KMS-11 (cell line): Measurements from ENCODE around the gene C9orf50.

Source experiments
- H2AFZ ChIP-seq: fragments of 200-600 bp; sonication (generic); 2 replicates; pipeline ENCODE4 v1.6.1; 2016; ENCODE audit warnings: antibody characterized with exemption, mixed run types, low read depth
- H3K27ac ChIP-seq: fragments of 200-600 bp; sonication (generic); 2 replicates; pipeline ENCODE4 v1.6.1; 2016; ENCODE audit warnings: mild to moderate bottlenecking, mixed run types
- H3K27me3 ChIP-seq: fragments of 200-600 bp; sonication (generic); 2 replicates; pipeline ENCODE4 v1.6.1; 2017; ENCODE audit warnings: mild to moderate bottlenecking, low read depth, mixed run types, moderate library complexity; ENCODE audit not compliant: insufficient read depth
- H3K36me3 ChIP-seq: fragments of 200-600 bp; sonication (generic); 2 replicates; pipeline ENCODE4 v1.6.1; 2017; ENCODE audit warnings: mild to moderate bottlenecking, mixed run types; ENCODE audit not compliant: insufficient read depth
- H3K4me1 ChIP-seq: fragments of 200-600 bp; sonication (generic); 2 replicates; pipeline ENCODE4 v1.6.1; 2016; ENCODE audit warnings: mild to moderate bottlenecking, low read depth, mixed run types; ENCODE audit not compliant: poor library complexity, severe bottlenecking
- H3K4me2 ChIP-seq: fragments of 200-600 bp; sonication (generic); 2 replicates; pipeline ENCODE4 v1.7.0; 2016; ENCODE audit warnings: mild to moderate bottlenecking, mixed run types
- H3K4me3 ChIP-seq: fragments of 200-600 bp; sonication (generic); IDR thresholded peaks from 2 replicates; pipeline ENCODE4 v1.6.1; 2017; ENCODE audit warnings: low read depth, low read length, mixed read lengths; ENCODE audit not compliant: insufficient read depth
- H3K79me2 ChIP-seq: fragments of 200-600 bp; sonication (generic); 2 replicates; pipeline ENCODE4 v1.6.1; 2016; ENCODE audit warnings: low read depth, mixed run types; ENCODE audit not compliant: insufficient read depth
- H3K9ac ChIP-seq: fragments of 200-600 bp; sonication (generic); 2 replicates; pipeline ENCODE4 v1.6.1; 2016; ENCODE audit warnings: mild to moderate bottlenecking, mixed run types
- H4K20me1 ChIP-seq: fragments of 200-600 bp; sonication (generic); 2 replicates; pipeline ENCODE4 v1.6.1; 2016; ENCODE audit warnings: mild to moderate bottlenecking, mixed run types; ENCODE audit not compliant: insufficient read depth
- TF ChIP-seq, protein P1 (sequence below): fragments of 200-600 bp; sonication (generic); conservative IDR thresholded peaks from 2 replicates; pipeline ENCODE4 v1.6.1; 2017; ENCODE audit warnings: low read depth, mild to moderate bottlenecking, antibody characterized with exemption, low read length, moderate library complexity, mixed read lengths

Gene C9orf50

DNA sequence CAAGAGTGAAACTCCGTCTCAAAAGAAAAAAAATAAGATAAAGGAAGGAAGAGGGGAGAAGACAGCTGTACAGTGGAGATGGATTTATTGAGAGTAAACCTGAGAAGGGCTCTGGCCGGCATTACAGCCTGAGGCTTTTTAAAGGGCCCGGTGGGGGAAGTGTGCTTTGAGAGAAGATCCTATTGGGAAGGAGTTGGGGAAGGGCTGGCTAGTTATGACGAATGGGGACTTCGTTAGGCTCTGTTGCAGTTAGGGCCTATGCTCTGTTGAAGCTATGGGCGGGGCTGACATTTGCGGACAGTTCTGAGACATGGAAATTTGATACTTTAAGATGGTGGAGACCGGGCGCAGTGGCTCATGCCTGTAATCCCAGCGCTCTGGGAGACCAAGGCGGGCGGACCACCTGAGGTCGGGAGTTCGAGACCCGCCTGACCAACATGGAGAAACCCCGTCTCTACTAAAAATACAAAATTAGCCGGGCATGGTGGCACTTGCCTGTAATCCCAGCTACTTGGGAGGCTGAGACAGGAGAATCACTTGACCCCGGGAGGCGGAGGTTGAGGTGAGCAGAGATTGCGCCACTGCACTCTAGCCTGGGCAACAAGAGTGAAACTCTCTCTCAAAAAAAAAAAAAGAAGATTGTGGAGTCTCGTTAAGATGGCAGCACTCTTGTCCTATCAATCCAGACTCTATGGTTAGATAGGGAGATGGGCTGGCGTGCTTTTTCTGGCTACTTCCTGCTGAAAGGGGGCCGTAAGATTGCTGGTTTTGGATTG lies 33.2 kb downstream of the C9orf50 start:
- no peak overlapping the region for H3K4me2 ChIP-seq
- no peak overlapping the region for H3K4me3 ChIP-seq

DNA sequence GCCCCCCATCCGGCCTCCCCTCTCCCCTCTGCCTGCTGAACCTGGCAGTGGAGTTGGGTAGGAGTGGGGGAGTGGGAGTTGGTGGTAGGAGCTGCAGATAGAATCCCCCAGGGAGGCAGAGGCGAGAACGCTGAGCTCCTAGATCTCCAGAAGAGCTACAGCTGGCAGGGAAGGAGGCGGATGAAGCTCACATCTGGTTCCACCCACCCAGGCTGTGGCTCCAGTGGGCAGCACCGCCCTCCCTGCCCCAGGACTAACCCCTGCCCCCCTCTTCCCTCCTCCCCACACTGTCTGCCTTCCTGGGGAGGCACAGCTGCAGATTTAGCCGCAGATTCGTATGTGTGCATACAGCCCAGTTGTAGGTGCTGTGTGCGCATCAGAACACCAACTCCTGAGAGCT lies 34.2 kb downstream of the C9orf50 start:
- H3K36me3 ChIP-seq, result no peaks in the 10 kb centered on the region
- no peaks in the 10 kb centered on the region for H4K20me1 ChIP-seq
- H3K4me3 ChIP-seq, result no peak overlapping the region
- TF ChIP-seq, protein P1, sequence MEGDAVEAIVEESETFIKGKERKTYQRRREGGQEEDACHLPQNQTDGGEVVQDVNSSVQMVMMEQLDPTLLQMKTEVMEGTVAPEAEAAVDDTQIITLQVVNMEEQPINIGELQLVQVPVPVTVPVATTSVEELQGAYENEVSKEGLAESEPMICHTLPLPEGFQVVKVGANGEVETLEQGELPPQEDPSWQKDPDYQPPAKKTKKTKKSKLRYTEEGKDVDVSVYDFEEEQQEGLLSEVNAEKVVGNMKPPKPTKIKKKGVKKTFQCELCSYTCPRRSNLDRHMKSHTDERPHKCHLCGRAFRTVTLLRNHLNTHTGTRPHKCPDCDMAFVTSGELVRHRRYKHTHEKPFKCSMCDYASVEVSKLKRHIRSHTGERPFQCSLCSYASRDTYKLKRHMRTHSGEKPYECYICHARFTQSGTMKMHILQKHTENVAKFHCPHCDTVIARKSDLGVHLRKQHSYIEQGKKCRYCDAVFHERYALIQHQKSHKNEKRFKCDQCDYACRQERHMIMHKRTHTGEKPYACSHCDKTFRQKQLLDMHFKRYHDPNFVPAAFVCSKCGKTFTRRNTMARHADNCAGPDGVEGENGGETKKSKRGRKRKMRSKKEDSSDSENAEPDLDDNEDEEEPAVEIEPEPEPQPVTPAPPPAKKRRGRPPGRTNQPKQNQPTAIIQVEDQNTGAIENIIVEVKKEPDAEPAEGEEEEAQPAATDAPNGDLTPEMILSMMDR, result no peak
- H3K79me2 ChIP-seq, result no peaks in the 10 kb centered on the region
- H3K4me1 ChIP-seq, result peaks cover 38% of the 10 kb centered on the region
- H2AFZ ChIP-seq, result no peak overlapping the region
- H3K9ac ChIP-seq, result no peak overlapping the region
- H3K27ac ChIP-seq, result no peak overlapping the region
- H3K4me2 ChIP-seq, result no peak overlapping the region
- H3K27me3 ChIP-seq, result no peaks in the 10 kb centered on the region

More for the DNA sequence above, 33.2 kb downstream of the C9orf50 start:
- Histone ChIP-seq H3K36me3 (no peaks in the 10 kb centered on the region), H2AFZ (no peak overlapping the region), H3K27me3 (no peaks in the 10 kb centered on the region), H3K27ac (no peak overlapping the region), H3K79me2 (no peaks in the 10 kb centered on the region), H4K20me1 (no peaks in the 10 kb centered on the region), H3K4me1 (peaks cover 29% of the 10 kb centered on the region), H3K9ac (no peak overlapping the region)
- TF ChIP-seq, protein P1, result no peak

DNA sequence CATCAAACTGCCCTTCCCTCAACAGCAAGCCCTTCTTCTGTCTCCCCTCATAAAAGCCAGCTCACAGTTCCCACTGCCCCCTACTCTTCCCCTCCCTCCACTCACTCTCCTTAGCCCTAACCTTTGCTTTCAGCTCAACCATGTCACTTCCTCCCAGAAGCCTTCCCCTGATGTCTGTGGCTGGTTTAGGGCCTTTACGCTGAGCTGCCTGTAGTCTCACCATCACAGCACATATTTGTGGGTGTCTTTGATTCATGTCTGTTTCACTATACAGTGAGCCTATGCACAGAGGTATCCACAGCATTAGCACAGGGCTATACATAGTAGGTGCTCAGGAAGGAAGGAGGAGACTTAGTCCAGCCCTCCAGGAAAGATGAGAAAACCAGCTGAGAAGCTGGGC lies 34.7 kb downstream of the C9orf50 start:
- Histone ChIP-seq H3K36me3 (no peaks in the 10 kb centered on the region), H3K79me2 (0 out of 2 replicates have a peak, but pooled peaks cover 4% of the 10 kb centered on the region), H3K27me3 (no peaks in the 10 kb centered on the region), H2AFZ (no peak overlapping the region), H3K4me2 (no peak overlapping the region), H3K9ac (no peak overlapping the region), H4K20me1 (no peaks in the 10 kb centered on the region), H3K4me3 (no peak overlapping the region), H3K27ac (no peak overlapping the region), H3K4me1 (peaks cover 42% of the 10 kb centered on the region)
- TF ChIP-seq, protein P1, result no peak

DNA sequence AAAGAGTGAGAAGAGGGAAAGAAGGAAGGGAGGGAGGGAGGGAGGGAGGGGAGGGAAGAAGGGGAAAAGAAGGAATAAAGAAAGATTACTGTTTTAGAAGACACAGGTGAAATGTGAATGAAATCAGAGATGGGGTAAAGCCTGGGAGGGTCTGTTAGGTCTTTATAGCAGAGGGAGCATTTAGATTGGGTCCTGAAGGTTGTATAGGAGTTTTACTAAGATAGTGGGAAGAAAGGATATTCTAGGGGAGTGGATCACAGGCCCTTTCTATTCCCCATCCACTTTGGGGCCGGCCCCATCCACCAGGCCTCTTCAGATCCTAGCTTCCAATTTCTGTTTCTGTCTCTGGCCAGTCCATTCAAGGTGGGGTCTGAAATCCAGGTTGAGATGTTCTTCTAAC lies 35.5 kb downstream of the C9orf50 start:
- TF ChIP-seq, protein P1, result no peak

More for the DNA sequence above, 35.5 kb downstream of the C9orf50 start:
- H3K4me2 ChIP-seq, result no peak overlapping the region
- H2AFZ ChIP-seq, result no peak overlapping the region
- H3K79me2 ChIP-seq, result 0 out of 2 replicates have a peak, but pooled peaks cover 7% of the 10 kb centered on the region
- H3K4me1 ChIP-seq, result peaks cover 51% of the 10 kb centered on the region
- no peaks in the 10 kb centered on the region for H4K20me1 ChIP-seq
- H3K4me3 ChIP-seq, result no peak overlapping the region
- no peak overlapping the region for H3K9ac ChIP-seq
- H3K36me3 ChIP-seq, result no peaks in the 10 kb centered on the region
- no peaks in the 10 kb centered on the region for H3K27me3 ChIP-seq
- H3K27ac ChIP-seq, result no peak overlapping the region
